A673 (cell line): ENCODE data around the gene POU3F3. TPM values are rescaled to one million over a fixed set of nuclear protein-coding genes. Genes with fewer than 3 reads are reported as not detected.
A peak's percentile ranks its signal among the peaks of the same experiment; 100 is the strongest.

Source experiments
- BruUV-seq: library from RNA; stranded (reverse); fragments of 400-500 nt; replicated peaks from 2 replicates; lab custom pipeline; 2021; lab: Mats Ljungman, UMichigan
- CTCF ChIA-PET: fragments of 300-600 bp; sonication (Branson Sonifier 250); formaldehyde crosslinking; loops from one replicate; lab custom pipeline; 2022; ENCODE audit warnings: antibody characterized with exemption; lab: Charles Lee
- POLR2A ChIA-PET: fragments of 300-600 bp; sonication (Branson Sonifier 250); formaldehyde crosslinking; loops from one replicate; lab custom pipeline; 2022; ENCODE audit warnings: antibody characterized with exemption; ENCODE audit not compliant: low non-redundant PET; lab: Charles Lee
- DNase-seq: peaks from one replicate; pipeline ENCODE4 v3.0.0-alpha.2; 2015; ENCODE audit warnings: low spot score
- H3K27ac ChIP-seq: fragments of 200-600 bp; sonication (generic); 2 replicates; pipeline ENCODE4 v1.5.1; 2016; ENCODE audit warnings: mixed run types, low read depth, mild to moderate bottlenecking, mixed read lengths, antibody characterized with exemption, low read length; ENCODE audit not compliant: poor library complexity, severe bottlenecking
- H3K27me3 ChIP-seq: fragments of 200-600 bp; sonication (generic); replicated peaks from 2 replicates; pipeline ENCODE4 v1.6.1; 2017; ENCODE audit warnings: mixed run types, low read depth, mild to moderate bottlenecking, mixed read lengths, antibody characterized with exemption, low read length; ENCODE audit not compliant: insufficient read depth, poor library complexity
- H3K36me3 ChIP-seq: fragments of 200-600 bp; sonication (generic); 2 replicates; pipeline ENCODE4 v1.6.1; 2016; ENCODE audit warnings: mixed run types, mild to moderate bottlenecking, mixed read lengths, antibody characterized with exemption, low read length; ENCODE audit not compliant: insufficient read depth, poor library complexity, severe bottlenecking
- H3K4me1 ChIP-seq: fragments of 200-600 bp; sonication (generic); 2 replicates; pipeline ENCODE4 v1.6.1; 2017; ENCODE audit warnings: mixed run types, mild to moderate bottlenecking, mixed read lengths, antibody characterized with exemption, low read length; ENCODE audit not compliant: insufficient read depth, poor library complexity, severe bottlenecking
- H3K4me3 ChIP-seq: fragments of 200-600 bp; sonication (generic); 2 replicates; pipeline ENCODE4 v1.5.1; 2016; ENCODE audit warnings: low read depth, mixed run types, mild to moderate bottlenecking, mixed read lengths, low read length; ENCODE audit not compliant: poor library complexity, severe bottlenecking
- H3K9me3 ChIP-seq: fragments of 200-600 bp; sonication (generic); 2 replicates; pipeline ENCODE4 v1.6.1; 2016; ENCODE audit warnings: mixed run types, low read depth, mild to moderate bottlenecking, mixed read lengths, antibody characterized with exemption, low read length; ENCODE audit not compliant: poor library complexity, severe bottlenecking
- EZH2 ChIP-seq: fragments of 200-600 bp; sonication (generic); IDR thresholded peaks from 2 replicates; pipeline ENCODE4 v1.6.1; 2017; ENCODE audit warnings: borderline replicate concordance, low read depth, mild to moderate bottlenecking, mixed read lengths, antibody characterized with exemption, low read length; ENCODE audit not compliant: poor library complexity, severe bottlenecking
- intact Hi-C: fragments of 100-400 bp; cut with micrococcal nuclease; formaldehyde crosslinking; loops from one replicate; pipeline ENCODE4 v1.10.0; 2022; ENCODE audit not compliant: unreplicated experiment
- total RNA-seq: library from RNA; stranded (reverse); gene quantifications from 2 replicates; pipeline ENCODE4 v1.2.3, GENCODE V29; 2021
- TF ChIP-seq, protein P1 (sequence below): fragments of 300-800, 200-600 bp; sonication (generic); conservative IDR thresholded peaks from 2 replicates; pipeline ENCODE4 v1.5.1; 2017; ENCODE audit warnings: low read depth, mild to moderate bottlenecking, antibody characterized with exemption, low read length, moderate library complexity, mixed read lengths

Gene POU3F3
- total RNA-seq, 1 experiment from 2014 or later: not detected

DNA sequence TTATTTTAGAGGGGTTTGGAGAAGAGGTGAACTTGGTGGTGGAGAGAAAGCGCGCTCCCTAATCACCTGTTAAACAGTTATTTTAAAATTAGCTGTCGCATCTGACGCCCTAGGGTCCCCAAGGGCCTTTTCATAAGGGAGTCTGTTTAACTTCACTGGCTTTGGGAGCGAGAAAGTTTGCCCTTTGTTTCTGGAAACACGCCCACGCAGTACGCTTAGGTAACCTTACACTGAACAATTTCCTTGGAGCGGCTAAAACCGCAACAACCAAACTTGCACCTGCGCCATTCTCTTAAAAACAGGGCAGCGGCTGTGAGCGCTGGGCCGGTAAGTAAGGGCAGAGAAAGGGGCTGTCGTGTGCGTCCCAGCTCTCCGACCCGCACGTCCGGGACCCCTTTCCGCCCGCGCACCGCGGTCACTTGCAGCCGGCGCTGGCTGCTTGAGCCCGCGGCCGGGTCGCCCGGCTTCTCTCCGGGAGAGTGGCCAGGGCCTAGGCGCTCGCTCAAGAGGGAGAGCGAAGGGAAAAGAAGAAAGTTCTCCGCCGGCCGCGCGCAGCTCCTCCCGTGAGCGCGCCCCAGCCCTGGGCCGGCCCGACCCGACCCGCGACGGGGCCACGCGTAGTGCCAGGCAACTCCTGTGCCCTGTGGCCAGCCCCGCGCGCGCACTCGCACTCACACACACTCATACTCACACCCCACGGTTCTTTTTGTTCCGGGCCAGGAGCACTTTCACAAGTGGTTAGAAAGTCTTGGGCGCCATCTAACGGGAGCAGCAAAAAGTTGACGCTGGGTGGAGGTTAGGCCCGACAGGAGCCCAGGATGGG is 19.2 kb downstream of the POU3F3 start:
- ChIA-PET CTCF (interaction anchor here (0.8 kb wide), 1 partner anchor 24 kb away, joined by 3 read pairs; no protein-coding TSS in a partner anchor), POLR2A (no interaction called here)
- no peak for TF ChIP-seq EZH2
- TF ChIP-seq, protein P1, sequence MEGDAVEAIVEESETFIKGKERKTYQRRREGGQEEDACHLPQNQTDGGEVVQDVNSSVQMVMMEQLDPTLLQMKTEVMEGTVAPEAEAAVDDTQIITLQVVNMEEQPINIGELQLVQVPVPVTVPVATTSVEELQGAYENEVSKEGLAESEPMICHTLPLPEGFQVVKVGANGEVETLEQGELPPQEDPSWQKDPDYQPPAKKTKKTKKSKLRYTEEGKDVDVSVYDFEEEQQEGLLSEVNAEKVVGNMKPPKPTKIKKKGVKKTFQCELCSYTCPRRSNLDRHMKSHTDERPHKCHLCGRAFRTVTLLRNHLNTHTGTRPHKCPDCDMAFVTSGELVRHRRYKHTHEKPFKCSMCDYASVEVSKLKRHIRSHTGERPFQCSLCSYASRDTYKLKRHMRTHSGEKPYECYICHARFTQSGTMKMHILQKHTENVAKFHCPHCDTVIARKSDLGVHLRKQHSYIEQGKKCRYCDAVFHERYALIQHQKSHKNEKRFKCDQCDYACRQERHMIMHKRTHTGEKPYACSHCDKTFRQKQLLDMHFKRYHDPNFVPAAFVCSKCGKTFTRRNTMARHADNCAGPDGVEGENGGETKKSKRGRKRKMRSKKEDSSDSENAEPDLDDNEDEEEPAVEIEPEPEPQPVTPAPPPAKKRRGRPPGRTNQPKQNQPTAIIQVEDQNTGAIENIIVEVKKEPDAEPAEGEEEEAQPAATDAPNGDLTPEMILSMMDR: peak; percentile 79
- Histone ChIP-seq H3K9me3 (no peaks in the 10 kb centered on the region), H3K4me1 (no peaks in the 10 kb centered on the region), H3K27me3 (peaks cover 50% of the 10 kb centered on the region), H3K36me3 (no peaks in the 10 kb centered on the region), H3K27ac (no peak overlapping the region), H3K4me3 (peak overlapping the region; percentile 57)
- DNase-seq: peak; percentile 84
- intact Hi-C loops: loop anchor here (2.0 to 5.0 kb wide), 2 partner anchors 916 to 1712 kb away; no protein-coding TSS in a partner anchor
- no TSS peak for BruUV-seq

DNA sequence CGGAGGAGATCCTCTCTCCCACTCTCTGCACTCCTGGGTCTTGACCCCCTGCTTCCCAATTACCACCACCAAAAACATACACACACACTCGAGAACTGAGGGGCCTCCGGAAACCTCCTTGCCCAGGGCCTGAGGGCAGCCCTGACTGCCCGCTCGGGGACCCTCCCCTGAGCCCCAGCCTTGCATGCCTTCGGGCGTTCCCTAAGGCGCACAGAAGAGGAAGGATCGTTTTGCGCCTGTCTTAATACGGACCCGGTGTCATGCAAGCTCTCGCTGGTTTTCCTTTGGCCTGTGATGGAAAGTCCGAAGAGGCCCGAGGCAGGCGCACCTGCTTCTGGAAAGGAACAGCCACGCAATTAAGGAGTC is 19.8 kb downstream of the POU3F3 start:
- Histone ChIP-seq H3K36me3 (no peaks in the 10 kb centered on the region), H3K9me3 (no peaks in the 10 kb centered on the region), H3K27ac (no peak overlapping the region), H3K27me3 (peaks cover 45% of the 10 kb centered on the region), H3K4me3 (peak overlapping the region; percentile 57), H3K4me1 (no peaks in the 10 kb centered on the region)
- DNase-seq: no peak
- no peak for TF ChIP-seq EZH2
- TF ChIP-seq, protein P1: no peak; the same call in 1 of the 2 replicates
- BruUV-seq: no TSS peak
- ChIA-PET CTCF (no interaction called here), POLR2A (no interaction called here)
- intact Hi-C loops: loop anchor here (2.0 to 5.0 kb wide), 2 partner anchors 916 to 1713 kb away; no protein-coding TSS in a partner anchor

DNA sequence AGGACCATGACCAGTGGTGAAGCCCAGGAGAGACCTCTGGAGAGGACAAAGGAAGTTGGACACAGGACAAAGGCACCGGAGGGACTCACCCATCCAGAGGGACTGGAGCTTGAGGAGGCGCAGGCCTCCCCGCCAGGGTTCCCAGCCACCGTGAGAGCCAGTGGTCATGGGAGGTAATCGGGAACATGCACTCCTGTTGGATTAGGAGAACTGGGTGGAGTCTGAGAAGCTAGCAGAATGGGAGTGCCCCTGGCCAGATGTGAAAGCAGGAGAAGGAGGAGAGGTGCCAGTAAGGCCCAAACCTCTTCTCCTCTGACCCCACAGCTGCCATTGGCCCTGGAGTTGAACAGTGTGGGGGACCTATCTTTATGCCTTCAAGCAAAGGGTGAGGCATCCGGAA is 20.3 kb downstream of the POU3F3 start:
- intact Hi-C loops: loop anchor here (5.0 kb wide), 1 partner anchor 917 kb away; no protein-coding TSS in a partner anchor
- Histone ChIP-seq H3K36me3 (no peaks in the 10 kb centered on the region), H3K4me1 (no peaks in the 10 kb centered on the region), H3K27ac (no peak overlapping the region), H3K9me3 (no peaks in the 10 kb centered on the region), H3K4me3 (no peak overlapping the region), H3K27me3 (peaks cover 41% of the 10 kb centered on the region)
- CTCF ChIA-PET: no interaction called here
- BruUV-seq: no TSS peak
- POLR2A ChIA-PET: no interaction called here
- TF ChIP-seq EZH2: no peak
- TF ChIP-seq, protein P1: no peak
- DNase-seq: no peak
